Peyer's patch (tissue), 4 donors: ENCODE data around the gene STK32A. TPM values are rescaled to one million over a fixed set of nuclear protein-coding genes. Genes with fewer than 3 reads are reported as not detected.

Experiments used
- DNase-seq, 3 donors: peaks; one replicate each; pipeline ENCODE4 v3.0.0-alpha.2; 2017 to 2019
- H3K27ac ChIP-seq, 4 donors: fragments of 200-600 bp; sonication (generic); one replicate each; pipeline ENCODE4 v1.5.1; 2016 to 2019
- H3K27me3 ChIP-seq, 2 donors: fragments of 200-600 bp; sonication (generic); one replicate each; pipeline ENCODE4 v1.5.1; 2019
- H3K36me3 ChIP-seq, 3 donors: fragments of 200-600 bp; sonication (generic); one replicate each; pipeline ENCODE4 v1.5.1; 2016 to 2019
- H3K4me1 ChIP-seq, 4 donors: fragments of 200-600 bp; sonication (generic); one replicate each; pipeline ENCODE4 v1.5.1; 2016 to 2019
- H3K4me3 ChIP-seq, 4 donors: fragments of 200-600 bp; sonication (generic); 1 replicate in 3 of 4; 2 replicates in 1 of 4; pipeline ENCODE4 v1.5.1; 2016 to 2019; ENCODE audit warnings: mild to moderate bottlenecking in 1 of 4
- H3K9me3 ChIP-seq, 4 donors: fragments of 200-600 bp; sonication (generic); one replicate each; pipeline ENCODE4 v1.5.1; 2016 to 2019; ENCODE audit warnings: mild to moderate bottlenecking in 1 of 4
- POLR2A ChIP-seq, 2 donors: fragments of 450-650 bp; IDR thresholded peaks; one replicate each; pipeline ENCODE4 v1.5.1; 2017; ENCODE audit warnings: antibody characterized with exemption in 2 of 2, mild to moderate bottlenecking in 2 of 2, moderate library complexity in 2 of 2
- total RNA-seq, 4 donors: library from RNA; depleted of rRNA; stranded (reverse); fragments of >200 nt; gene quantifications; one replicate each; pipeline ENCODE4 v1.1.0, GENCODE V29; 2016
- TF ChIP-seq, protein P1 (sequence below), 6 experiments: fragments of 450-650 bp in 4 of 6; fragments of 200-600 bp in 2 of 6; sonication (generic) in 1 of 6; IDR thresholded peaks; one replicate each; pipeline ENCODE4 v1.5.1; 2017 to 2019; ENCODE audit warnings: antibody characterized with exemption in 6 of 6, mild to moderate bottlenecking in 3 of 6, moderate library complexity in 1 of 6

The STK32A gene
- total RNA-seq, 4 donors from 2014 or later: 0.18 to 4.1 (median 0.32) TPM

DNA sequence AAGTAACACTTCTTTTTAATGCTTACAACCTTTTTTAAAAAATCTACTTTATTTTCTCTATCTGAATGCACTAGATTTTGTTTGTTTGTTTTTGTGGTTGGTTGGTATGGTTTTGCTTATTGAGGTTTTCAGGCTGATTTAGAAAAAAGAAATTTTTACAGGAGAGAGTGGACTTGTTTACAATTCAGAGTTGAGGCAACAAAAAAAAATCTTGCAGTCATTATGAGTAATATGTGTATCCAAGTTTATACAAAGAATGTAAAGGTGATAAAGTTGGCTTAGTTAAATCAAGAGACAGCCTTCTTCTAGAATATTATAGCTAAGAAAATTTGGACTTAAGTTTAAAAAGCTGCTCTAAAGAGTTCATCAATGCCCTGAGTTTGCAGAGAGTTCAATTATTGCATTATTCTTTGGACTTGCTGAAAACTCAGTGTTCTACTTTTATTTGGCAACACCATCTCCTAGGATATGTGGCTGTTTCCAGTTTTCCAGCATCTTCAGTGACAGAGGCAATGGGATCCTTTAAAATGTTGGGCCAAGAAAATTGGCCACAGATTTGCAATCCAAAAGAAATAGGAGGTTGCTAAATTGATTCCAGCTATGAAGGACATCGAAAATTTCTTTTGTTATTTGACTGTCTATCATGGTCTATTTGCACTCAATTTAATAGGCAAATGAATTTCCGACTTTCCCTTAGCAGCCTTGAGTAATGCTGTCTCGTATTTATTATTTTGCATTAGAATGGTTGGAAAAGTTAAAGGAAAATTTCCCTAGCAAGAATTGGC lies 10.7 kb downstream of the STK32A start:
- TF ChIP-seq, protein P1, sequence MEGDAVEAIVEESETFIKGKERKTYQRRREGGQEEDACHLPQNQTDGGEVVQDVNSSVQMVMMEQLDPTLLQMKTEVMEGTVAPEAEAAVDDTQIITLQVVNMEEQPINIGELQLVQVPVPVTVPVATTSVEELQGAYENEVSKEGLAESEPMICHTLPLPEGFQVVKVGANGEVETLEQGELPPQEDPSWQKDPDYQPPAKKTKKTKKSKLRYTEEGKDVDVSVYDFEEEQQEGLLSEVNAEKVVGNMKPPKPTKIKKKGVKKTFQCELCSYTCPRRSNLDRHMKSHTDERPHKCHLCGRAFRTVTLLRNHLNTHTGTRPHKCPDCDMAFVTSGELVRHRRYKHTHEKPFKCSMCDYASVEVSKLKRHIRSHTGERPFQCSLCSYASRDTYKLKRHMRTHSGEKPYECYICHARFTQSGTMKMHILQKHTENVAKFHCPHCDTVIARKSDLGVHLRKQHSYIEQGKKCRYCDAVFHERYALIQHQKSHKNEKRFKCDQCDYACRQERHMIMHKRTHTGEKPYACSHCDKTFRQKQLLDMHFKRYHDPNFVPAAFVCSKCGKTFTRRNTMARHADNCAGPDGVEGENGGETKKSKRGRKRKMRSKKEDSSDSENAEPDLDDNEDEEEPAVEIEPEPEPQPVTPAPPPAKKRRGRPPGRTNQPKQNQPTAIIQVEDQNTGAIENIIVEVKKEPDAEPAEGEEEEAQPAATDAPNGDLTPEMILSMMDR (IDR thresholded peaks at IDR 0.05): no peak
- TF ChIP-seq POLR2A (IDR thresholded peaks at IDR 0.05): no peak
- DNase-seq: no peak
- H3K27me3 ChIP-seq: no peaks in the 10 kb centered on the region
- H3K4me3 ChIP-seq: no peak overlapping the region
- H3K4me1 ChIP-seq: no peaks in the 10 kb centered on the region
- no peak overlapping the region for H3K27ac ChIP-seq
- no peaks in the 10 kb centered on the region for H3K36me3 ChIP-seq
- H3K9me3 ChIP-seq: no peaks in the 10 kb centered on the region

DNA sequence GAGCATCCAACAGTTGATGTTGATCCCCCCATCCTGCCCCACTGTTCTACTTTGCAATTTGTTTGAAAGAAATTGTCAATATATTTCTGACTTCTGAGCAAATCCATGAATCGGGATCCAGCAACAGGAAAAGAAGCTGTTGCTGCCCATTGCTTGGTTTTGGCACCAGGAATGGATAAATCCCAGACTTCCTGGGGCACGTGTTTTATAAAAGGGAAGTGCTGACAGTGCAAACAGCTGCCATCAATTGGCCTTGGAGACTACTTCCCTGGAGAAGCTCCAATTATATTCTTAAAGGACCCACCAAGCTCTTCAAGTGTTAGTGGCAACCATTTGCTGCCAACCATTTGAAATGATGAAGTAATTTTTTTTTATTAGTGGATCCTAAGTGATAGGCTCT lies 13.7 kb downstream of the STK32A start:
- TF ChIP-seq POLR2A (IDR thresholded peaks at IDR 0.05): no peak
- TF ChIP-seq, protein P1 (IDR thresholded peaks at IDR 0.05): no peak
- Histone ChIP-seq H3K36me3 (no peaks in the 10 kb centered on the region), H3K4me3 (no peak overlapping the region), H3K4me1 (no peaks in the 10 kb centered on the region), H3K27me3 (no peaks in the 10 kb centered on the region), H3K27ac (no peak overlapping the region), H3K9me3 (no peaks in the 10 kb centered on the region)
- DNase-seq: no peak

DNA sequence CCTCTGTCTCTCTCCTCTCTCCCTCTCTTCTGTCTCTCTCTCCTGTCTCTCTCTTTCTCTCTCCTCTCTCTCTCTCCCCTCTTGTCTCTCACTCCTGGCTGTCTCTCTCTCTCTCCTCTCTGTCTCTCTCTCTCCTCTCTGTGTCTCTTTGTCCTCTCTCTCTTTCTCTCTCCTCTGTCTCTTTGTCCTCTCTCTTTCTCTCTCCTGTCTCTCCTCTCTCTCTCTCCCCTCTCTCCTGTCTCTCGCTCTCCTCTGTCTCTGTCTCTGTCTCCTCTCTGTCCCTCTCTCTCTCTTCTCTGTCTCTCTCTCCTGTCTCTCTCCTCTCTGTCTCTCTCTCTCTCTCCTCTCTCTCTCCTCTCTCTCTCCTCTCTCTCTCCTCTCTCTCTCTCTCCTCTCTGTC lies 25.0 kb downstream of the STK32A start:
- H3K4me1 ChIP-seq: no peaks in the 10 kb centered on the region
- H3K36me3 ChIP-seq: no peaks in the 10 kb centered on the region
- TF ChIP-seq, protein P1 (IDR thresholded peaks at IDR 0.05): no peak
- TF ChIP-seq POLR2A (IDR thresholded peaks at IDR 0.05): no peak
- H3K4me3 ChIP-seq: no peak overlapping the region
- H3K27me3 ChIP-seq: no peaks in the 10 kb centered on the region
- H3K9me3 ChIP-seq: no peaks in the 10 kb centered on the region
- H3K27ac ChIP-seq: no peak overlapping the region
- no peak for DNase-seq

DNA sequence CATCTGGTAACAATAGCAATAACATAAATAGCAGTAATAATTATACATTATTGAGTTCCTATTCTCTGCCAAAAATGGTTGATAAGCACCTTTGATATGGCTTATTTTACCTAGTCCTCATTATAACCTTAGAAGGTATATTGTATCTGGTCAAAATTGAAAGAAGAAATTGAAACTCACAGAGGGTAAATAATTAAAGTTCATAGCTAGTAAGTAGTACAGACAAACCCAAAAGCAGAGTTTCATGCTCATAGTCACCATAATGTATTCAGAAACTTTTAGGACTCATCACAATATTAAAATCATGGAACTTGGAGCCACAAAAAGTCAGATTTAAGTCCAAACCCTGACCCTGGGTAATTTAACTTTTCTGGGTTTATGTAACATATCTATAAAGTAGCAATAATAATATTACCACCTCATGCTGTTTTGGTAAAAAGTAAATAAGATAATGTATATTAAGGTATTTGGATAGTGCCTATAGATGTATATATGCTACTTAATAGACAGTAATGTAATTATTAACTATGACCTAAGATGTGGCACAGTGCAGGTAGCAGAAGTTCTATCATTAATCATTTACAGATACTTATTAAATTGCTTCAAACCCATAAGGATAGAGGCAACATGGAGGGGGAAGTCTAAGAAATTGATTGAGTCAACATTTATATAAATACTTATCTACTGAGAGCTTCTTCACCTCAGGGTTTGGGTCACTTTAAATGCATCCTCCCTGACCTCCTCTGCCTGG lies 32.4 kb downstream of the STK32A start:
- no peak for DNase-seq
- Histone ChIP-seq H3K9me3 (no peaks in the 10 kb centered on the region), H3K36me3 (no peaks in the 10 kb centered on the region), H3K4me3 (no peak overlapping the region), H3K4me1 (no peaks in the 10 kb centered on the region), H3K27ac (no peak overlapping the region), H3K27me3 (no peaks in the 10 kb centered on the region)
- no peak for TF ChIP-seq POLR2A (IDR thresholded peaks at IDR 0.05)
- TF ChIP-seq, protein P1 (IDR thresholded peaks at IDR 0.05): no peak

DNA sequence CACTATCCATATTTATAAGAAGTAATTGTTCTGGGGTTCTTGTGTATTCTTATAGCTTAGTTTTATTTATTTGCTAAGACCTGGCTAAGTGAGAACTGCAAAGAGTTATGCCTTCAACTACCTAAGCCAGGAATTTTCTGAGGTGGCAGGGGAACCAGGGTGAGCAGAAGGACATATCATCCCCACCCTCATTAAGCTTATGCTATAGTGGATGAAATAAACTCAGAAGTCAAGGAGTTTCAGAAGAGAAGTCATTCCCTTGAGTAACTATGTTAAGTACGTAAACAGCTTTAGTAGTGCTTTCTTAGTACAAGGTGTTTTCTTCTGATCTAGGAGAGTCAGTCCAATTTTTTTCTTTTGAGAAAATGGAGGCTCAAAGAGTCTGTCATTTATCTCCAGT lies 41.7 kb downstream of the STK32A start:
- Histone ChIP-seq H3K36me3 (no peaks in the 10 kb centered on the region), H3K27me3 (no peaks in the 10 kb centered on the region), H3K27ac (no peak overlapping the region), H3K9me3 (no peaks in the 10 kb centered on the region), H3K4me3 (no peak overlapping the region), H3K4me1 (no peaks in the 10 kb centered on the region)
- no peak for DNase-seq
- TF ChIP-seq, protein P1 (IDR thresholded peaks at IDR 0.05): no peak
- TF ChIP-seq POLR2A (IDR thresholded peaks at IDR 0.05): no peak
